Ishikawa (cell line): Measurements from ENCODE around the gene PALLD.

Source experiments
- CEBPB ChIP-seq: IDR thresholded peaks from 2 replicates; pipeline ENCODE4 v1.6.1; 2012
- CREB1 ChIP-seq: IDR thresholded peaks from 2 replicates; pipeline ENCODE4 v1.6.1; 2012; ENCODE audit warnings: low read depth
- EGR1 ChIP-seq: IDR thresholded peaks from 2 replicates; pipeline ENCODE4 v1.6.1; 2012
- EP300 ChIP-seq: IDR thresholded peaks from 2 replicates; pipeline ENCODE4 v1.6.1; 2012; ENCODE audit warnings: borderline replicate concordance
- FOXM1 ChIP-seq: IDR thresholded peaks from 2 replicates; pipeline ENCODE4 v1.6.1; 2012; ENCODE audit warnings: low read depth, borderline replicate concordance
- MAX ChIP-seq: IDR thresholded peaks from 2 replicates; pipeline ENCODE4 v1.6.1; 2012
- NFIC ChIP-seq: IDR thresholded peaks from 2 replicates; pipeline ENCODE4 v1.6.1; 2012
- RAD21 ChIP-seq: IDR thresholded peaks from 2 replicates; pipeline ENCODE4 v1.6.1; 2012; ENCODE audit warnings: low read depth
- TAF1 ChIP-seq: IDR thresholded peaks from 2 replicates; pipeline ENCODE4 v1.6.1; 2012; ENCODE audit warnings: low read depth, mild to moderate bottlenecking
- TCF12 ChIP-seq: IDR thresholded peaks from 2 replicates; pipeline ENCODE4 v1.6.1; 2012; ENCODE audit warnings: low read depth
- TEAD4 ChIP-seq: IDR thresholded peaks from 2 replicates; pipeline ENCODE4 v1.6.1; 2012
- YY1 ChIP-seq: IDR thresholded peaks from 2 replicates; pipeline ENCODE4 v1.6.1; 2012; ENCODE audit warnings: low read depth
- ZBTB7A ChIP-seq: IDR thresholded peaks from 2 replicates; pipeline ENCODE4 v1.6.1; 2012; ENCODE audit warnings: low read depth
- TF ChIP-seq, protein P1 (sequence below): IDR thresholded peaks from 2 replicates; pipeline ENCODE4 v1.6.1; 2012
- TF ChIP-seq, protein P2 (sequence below): IDR thresholded peaks from 2 replicates; pipeline ENCODE4 v1.6.1; 2012; ENCODE audit warnings: low read depth, mild to moderate bottlenecking

Gene PALLD

DNA sequence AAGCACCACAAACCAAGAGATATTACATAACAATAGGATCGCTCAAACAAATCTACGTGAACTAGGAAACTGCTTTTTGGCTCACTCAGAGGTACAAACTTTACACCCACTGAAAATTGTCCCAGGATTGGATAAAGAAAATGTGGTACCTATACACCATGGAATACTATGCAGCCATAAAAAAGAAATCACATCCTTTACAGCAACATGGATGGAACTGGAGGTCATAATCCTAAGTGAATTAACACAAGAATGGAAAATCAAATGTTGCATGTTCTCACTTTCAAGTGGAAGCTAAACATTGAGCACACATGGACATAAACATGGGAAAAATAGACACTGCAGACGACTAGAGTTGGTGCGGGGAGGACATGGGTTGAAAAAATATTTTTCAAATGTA lies 305.4 kb downstream of the PALLD start:
- TF ChIP-seq, protein P1, sequence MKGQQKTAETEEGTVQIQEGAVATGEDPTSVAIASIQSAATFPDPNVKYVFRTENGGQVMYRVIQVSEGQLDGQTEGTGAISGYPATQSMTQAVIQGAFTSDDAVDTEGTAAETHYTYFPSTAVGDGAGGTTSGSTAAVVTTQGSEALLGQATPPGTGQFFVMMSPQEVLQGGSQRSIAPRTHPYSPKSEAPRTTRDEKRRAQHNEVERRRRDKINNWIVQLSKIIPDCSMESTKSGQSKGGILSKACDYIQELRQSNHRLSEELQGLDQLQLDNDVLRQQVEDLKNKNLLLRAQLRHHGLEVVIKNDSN = no peak

DNA sequence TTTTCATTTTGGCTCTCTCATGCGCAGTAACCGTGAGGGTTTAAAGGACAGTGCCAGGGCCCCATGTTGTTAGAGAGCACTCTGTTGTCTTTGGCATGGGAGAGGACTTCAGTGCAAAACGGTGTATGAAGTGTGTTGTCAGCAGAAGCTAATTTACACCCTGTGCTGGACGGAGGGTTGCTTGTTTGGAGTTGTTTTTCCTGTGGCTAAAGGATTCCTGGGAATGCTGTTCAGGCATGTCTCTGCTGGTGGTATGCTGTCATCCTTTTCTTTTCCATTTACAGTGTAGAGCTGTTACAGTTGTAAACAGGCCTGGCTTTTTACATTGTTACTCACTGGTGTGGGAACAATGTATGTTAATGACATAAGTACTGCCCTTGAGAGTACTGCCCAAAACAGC lies 306.9 kb downstream of the PALLD start:
- no peak for TF ChIP-seq TCF12
- no peak for TF ChIP-seq TAF1
- no peak for TF ChIP-seq RAD21
- no peak for TF ChIP-seq ZBTB7A
- TF ChIP-seq, protein P1 = no peak
- no peak for TF ChIP-seq CEBPB
- TF ChIP-seq CREB1 = no peak
- TF ChIP-seq EGR1 = no peak
- TF ChIP-seq YY1 = no peak

DNA sequence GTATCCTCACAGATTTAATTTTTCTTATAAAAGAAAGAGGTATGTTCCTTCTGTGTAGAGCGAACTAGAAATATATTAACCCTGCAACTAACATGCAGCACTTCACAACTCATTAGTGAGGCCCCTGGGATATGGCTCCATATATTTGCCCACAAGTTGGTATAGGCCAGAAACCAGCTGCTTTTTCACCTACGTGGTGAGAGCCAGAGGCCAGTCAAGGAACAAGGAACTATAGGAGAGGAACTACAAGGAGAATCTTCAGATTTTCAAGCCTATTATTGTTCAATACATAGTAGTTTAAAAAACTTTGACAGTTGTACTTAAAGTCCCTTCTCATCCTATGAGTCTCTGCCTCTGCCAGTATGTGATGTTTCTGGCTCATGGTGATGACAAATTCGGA lies 307.3 kb downstream of the PALLD start:
- TF ChIP-seq TEAD4 (no peak), TAF1 (no peak), CEBPB (no peak)

DNA sequence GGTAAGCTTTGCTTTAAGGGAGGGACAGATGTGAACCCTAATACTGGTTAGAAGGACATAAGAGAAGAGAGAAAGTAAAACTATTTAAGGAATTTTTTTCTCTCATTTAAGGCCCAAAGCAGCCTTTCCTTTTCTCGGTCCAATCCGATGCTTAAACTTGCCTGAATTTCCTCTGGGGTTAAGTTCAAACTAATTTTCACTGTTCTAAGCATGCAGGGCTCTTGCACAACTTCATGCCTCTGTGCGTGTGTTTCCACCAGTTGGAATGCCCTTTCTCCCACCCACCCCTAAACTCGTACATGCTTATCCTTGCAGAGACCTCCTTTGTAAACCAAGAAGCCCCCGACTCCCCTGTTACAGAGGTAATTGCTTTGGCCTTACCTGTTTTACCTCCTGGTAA lies 308.5 kb downstream of the PALLD start:
- TF ChIP-seq, protein P2, sequence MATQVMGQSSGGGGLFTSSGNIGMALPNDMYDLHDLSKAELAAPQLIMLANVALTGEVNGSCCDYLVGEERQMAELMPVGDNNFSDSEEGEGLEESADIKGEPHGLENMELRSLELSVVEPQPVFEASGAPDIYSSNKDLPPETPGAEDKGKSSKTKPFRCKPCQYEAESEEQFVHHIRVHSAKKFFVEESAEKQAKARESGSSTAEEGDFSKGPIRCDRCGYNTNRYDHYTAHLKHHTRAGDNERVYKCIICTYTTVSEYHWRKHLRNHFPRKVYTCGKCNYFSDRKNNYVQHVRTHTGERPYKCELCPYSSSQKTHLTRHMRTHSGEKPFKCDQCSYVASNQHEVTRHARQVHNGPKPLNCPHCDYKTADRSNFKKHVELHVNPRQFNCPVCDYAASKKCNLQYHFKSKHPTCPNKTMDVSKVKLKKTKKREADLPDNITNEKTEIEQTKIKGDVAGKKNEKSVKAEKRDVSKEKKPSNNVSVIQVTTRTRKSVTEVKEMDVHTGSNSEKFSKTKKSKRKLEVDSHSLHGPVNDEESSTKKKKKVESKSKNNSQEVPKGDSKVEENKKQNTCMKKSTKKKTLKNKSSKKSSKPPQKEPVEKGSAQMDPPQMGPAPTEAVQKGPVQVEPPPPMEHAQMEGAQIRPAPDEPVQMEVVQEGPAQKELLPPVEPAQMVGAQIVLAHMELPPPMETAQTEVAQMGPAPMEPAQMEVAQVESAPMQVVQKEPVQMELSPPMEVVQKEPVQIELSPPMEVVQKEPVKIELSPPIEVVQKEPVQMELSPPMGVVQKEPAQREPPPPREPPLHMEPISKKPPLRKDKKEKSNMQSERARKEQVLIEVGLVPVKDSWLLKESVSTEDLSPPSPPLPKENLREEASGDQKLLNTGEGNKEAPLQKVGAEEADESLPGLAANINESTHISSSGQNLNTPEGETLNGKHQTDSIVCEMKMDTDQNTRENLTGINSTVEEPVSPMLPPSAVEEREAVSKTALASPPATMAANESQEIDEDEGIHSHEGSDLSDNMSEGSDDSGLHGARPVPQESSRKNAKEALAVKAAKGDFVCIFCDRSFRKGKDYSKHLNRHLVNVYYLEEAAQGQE = no peak
- TF ChIP-seq FOXM1 (no peak), TCF12 (no peak), YY1 (no peak), CREB1 (no peak), MAX (no peak), TEAD4 (no peak), EP300 (no peak), TAF1 (no peak), RAD21 (no peak), ZBTB7A (no peak), NFIC (no peak), EGR1 (no peak), CEBPB (no peak)
- TF ChIP-seq, protein P1 = no peak

DNA sequence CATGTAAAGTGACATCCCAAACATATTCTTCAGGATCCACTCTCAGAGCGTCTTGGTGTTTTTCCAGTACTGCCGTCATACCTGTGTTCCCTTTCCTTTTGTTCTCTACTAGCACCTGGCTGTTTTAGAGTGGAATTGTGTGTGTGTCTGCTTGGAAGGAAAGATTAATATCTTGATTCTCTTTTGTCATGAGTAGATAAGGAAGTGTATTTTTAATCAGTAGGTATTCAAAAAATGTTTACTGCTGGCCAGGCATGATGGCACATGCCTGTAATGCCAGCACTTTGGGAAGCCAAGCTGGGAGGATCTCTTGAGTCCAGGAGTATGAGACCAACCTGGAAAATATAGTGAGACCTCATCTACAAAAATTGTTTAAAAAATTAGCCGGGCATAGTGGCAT lies 314.4 kb downstream of the PALLD start:
- 0 out of 2 replicates have a peak, but pooled peaks have one; percentile 33 for TF ChIP-seq TEAD4
- TF ChIP-seq EP300 = no peak
- no peak for TF ChIP-seq MAX
- no peak for TF ChIP-seq CREB1

DNA sequence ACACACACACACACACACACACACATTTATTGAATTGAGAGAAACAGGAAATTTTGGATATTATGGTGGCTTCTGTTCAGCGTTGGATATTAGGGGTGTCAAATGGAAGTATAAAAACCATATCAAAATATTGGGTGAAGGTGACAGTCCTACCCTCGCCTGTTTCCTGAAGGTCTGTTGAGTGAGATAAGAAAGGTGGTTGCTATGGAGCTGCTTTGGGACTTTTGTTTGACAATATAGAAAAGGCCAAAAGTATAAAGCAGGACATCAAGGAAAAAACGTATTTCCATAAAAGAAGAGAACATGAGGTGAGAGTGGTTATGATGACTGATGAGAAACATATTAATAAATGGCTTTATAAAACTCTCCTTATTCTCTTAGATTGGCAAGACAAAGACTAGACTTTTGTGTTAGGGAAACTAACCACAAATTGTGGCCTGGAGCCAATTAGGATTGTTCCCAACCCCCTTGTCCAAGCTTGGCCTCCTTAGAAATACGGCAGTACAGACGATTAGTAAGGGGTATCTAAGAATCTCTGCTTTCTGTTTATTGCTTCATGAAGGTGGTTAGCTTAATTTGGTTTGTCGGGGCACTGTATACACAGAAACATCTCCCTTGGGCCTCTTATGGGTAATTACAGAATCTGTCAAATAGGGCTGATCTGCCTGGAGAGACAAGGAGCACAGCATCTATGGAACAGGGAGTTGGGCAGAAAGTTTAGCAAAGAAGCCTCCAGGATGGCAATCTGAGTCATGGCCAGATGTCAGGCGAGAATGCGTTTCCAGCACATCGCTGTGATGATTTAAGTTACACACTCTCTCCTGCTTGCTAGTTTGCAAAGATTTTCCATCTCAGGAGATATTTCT lies 315.2 kb downstream of the PALLD start:
- TF ChIP-seq, protein P1 = no peak
- TF ChIP-seq EGR1 (no peak), YY1 (no peak), FOXM1 (no peak), ZBTB7A (no peak), TAF1 (no peak), RAD21 (no peak), EP300 (no peak), NFIC (no peak), MAX (no peak), CREB1 (no peak), TCF12 (no peak), CEBPB (no peak), TEAD4 (no peak)
- TF ChIP-seq, protein P2 = no peak
